ENCODE results near the gene SLIT3.

DNA sequence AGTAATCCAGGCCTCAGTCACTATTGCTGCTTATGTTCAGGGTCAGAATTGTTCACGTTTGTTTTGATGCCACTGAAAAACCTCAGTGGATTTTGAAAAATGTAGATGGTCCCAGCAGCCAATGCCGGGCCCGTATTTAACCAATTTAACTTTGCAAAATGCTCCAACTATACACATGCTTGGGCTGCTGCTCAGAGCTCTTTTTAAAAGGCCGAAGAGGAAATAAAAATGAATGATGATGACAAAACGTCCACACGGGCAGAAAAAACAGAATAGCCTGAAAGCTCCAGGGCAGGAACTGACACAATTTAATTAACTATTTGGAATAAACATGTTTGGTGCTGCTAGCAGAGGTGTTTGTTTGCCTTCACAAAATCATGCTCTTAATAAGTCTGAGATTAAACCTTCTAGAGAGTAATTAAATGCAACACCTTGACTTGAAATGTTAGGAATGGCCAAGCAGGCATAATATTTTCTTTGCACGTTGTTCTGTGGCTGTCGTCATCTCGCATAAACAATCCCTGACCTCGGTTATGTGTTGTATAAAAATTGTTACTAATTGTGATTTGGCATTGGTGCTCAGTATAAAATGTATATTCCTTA lies 152.7 kb downstream of the SLIT3 start:
- no peak for TF ChIP-seq POLR2A (IDR thresholded peaks at IDR 0.05; ENCODE audit: low read length)
- TF ChIP-seq GATA1 (IDR thresholded peaks at IDR 0.05; ENCODE audit: low read depth, low read length) = no peak

All from erythroblast (primary cell).